Esophagus (tissue), 2 donors: Measurements from ENCODE around the gene TNIP3. TPM values are rescaled to one million over a fixed set of nuclear protein-coding genes. Genes with fewer than 3 reads are reported as not detected.
"Not testable (repeated sequence)": the region's sequence is repeated elsewhere in the genome, so short reads cannot be mapped to it uniquely, and the experiment has no call there.

ENCODE experiments used
- H3K27ac ChIP-seq, 2 donors: one replicate each; pipeline ENCODE4 v1.5.1; 2013; ENCODE audit warnings: low read depth in 2 of 2, mild to moderate bottlenecking in 2 of 2, inconsistent platforms in 1 of 2, low read length in 1 of 2, moderate library complexity in 1 of 2
- H3K27me3 ChIP-seq, 2 donors: one replicate each; pipeline ENCODE4 v1.6.1; 2013; ENCODE audit warnings: low read length in 2 of 2, control low read depth in 1 of 2, mild to moderate bottlenecking in 1 of 2; ENCODE audit not compliant: insufficient read depth in 2 of 2, control insufficient read depth in 1 of 2
- H3K36me3 ChIP-seq, 2 donors: one replicate each; pipeline ENCODE4 v1.6.1; 2013; ENCODE audit warnings: low read length in 1 of 2; ENCODE audit not compliant: control insufficient read depth in 2 of 2, insufficient read depth in 2 of 2
- H3K4me1 ChIP-seq, 2 donors: one replicate each; pipeline ENCODE4 v1.6.1; 2013; ENCODE audit warnings: low read length in 1 of 2; ENCODE audit not compliant: control insufficient read depth in 2 of 2, insufficient read depth in 2 of 2
- H3K4me3 ChIP-seq, 2 donors: one replicate each; pipeline ENCODE4 v1.5.1; 2013; ENCODE audit warnings: low read length in 2 of 2, mild to moderate bottlenecking in 2 of 2, low read depth in 1 of 2, moderate library complexity in 1 of 2
- H3K9me3 ChIP-seq, 2 donors: one replicate each; pipeline ENCODE4 v1.6.1; 2013; ENCODE audit warnings: mild to moderate bottlenecking in 2 of 2, low read depth in 1 of 2, low read length in 1 of 2, moderate library complexity in 1 of 2; ENCODE audit not compliant: control insufficient read depth in 2 of 2, insufficient read depth in 1 of 2
- WGBS, 2 donors: extraction: QIAGEN DNeasy Blood & Tissue Kit; methylation state at CpG; one replicate each; pipeline ENCODE4 v1.1.7; 2013; 5-methylcytosine and 5-hydroxymethylcytosine counted together
- polyA plus RNA-seq, 2 donors: library from polyadenylated mRNA; stranded (reverse); fragments of 200-250 nt; gene quantifications; one replicate each; pipeline ENCODE4 v1.2.3, GENCODE V29; 2013
- donor health status: healthy with polysubstance abuse.
- donor health status: Bipolar disorder and iron deficiency.

Gene TNIP3
- polyA plus RNA-seq = under 1 TPM in 1 of 2 donors, not detected in 1; 0.06 TPM

GRCh38 chr4:121164291-121164690 lies at the start of gene TNIP3:
Gene TNIP3 (minus strand): TSS chr4:121164321. CDS start chr4:121164125, 196 bp downstream.
- H3K4me3 ChIP-seq = no peak within 1 kb of the TSS
- 36 to 51% methylated on average over 4 of the region's 4 CpGs for WGBS, 2 donors
- no peaks in the 10 kb centered on the region for H3K9me3 ChIP-seq
- no peaks in the 10 kb centered on the region for H3K27me3 ChIP-seq
- H3K27ac ChIP-seq = no peak within 1 kb of the TSS
- no peaks in the 10 kb centered on the region for H3K4me1 ChIP-seq
- no peaks in the 10 kb centered on the region for H3K36me3 ChIP-seq

GRCh38 chr4:121212806-121213205 lies 48.7 kb upstream of the TNIP3 start:
- H3K9me3 ChIP-seq = no peaks in the 10 kb centered on the region
- WGBS, 2 donors = 50 to 52% methylated on average over 2 of the region's 2 CpGs
- H3K27ac ChIP-seq = no peak overlapping the region
- no peaks in the 10 kb centered on the region for H3K27me3 ChIP-seq
- no peak overlapping the region for H3K4me3 ChIP-seq
- no peaks in the 10 kb centered on the region for H3K4me1 ChIP-seq
- no peaks in the 10 kb centered on the region for H3K36me3 ChIP-seq

GRCh38 chr4:121209171-121209570 lies 45.0 kb upstream of the TNIP3 start:
- Histone ChIP-seq H3K4me3 (no peak overlapping the region), H3K4me1 (no peaks in the 10 kb centered on the region), H3K36me3 (no peaks in the 10 kb centered on the region), H3K27me3 (no peaks in the 10 kb centered on the region), H3K27ac (no peak overlapping the region), H3K9me3 (no peaks in the 10 kb centered on the region)
- WGBS, 2 donors = 82 to 85% methylated on average over 1 of the region's 1 CpG

- H3K27me3 ChIP-seq = no peaks in the 10 kb centered on the region
- 86 to 87% methylated on average over 4 of the region's 4 CpGs for WGBS, 2 donors
Measured at GRCh38 chr4:121208244-121209007, 44.3 kb upstream of the TNIP3 start.

GRCh38 chr4:121205777-121206176 lies 41.7 kb upstream of the TNIP3 start:
- not testable (repeated sequence) for H3K9me3 ChIP-seq, H3K36me3 ChIP-seq, H3K27me3 ChIP-seq, H3K4me3 ChIP-seq, H3K27ac ChIP-seq, H3K4me1 ChIP-seq
- 76 to 89% methylated on average over 3 of the region's 3 CpGs for WGBS, 2 donors

More at GRCh38 chr4:121208244-121209007, 44.3 kb upstream of the TNIP3 start:
- H3K27ac ChIP-seq = no peak overlapping the region
- H3K36me3 ChIP-seq = no peaks in the 10 kb centered on the region
- no peaks in the 10 kb centered on the region for H3K9me3 ChIP-seq
- H3K4me3 ChIP-seq = no peak overlapping the region
- no peaks in the 10 kb centered on the region for H3K4me1 ChIP-seq

- H3K4me3 ChIP-seq = no peak overlapping the region
- no peak overlapping the region for H3K27ac ChIP-seq
- no peaks in the 10 kb centered on the region for H3K27me3 ChIP-seq
- peaks cover 0 to 2% of the 10 kb centered on the region in 2 donors for H3K4me1 ChIP-seq
- no peaks in the 10 kb centered on the region for H3K36me3 ChIP-seq
- WGBS, 2 donors = 68 to 73% methylated on average over 3 of the region's 3 CpGs
- no peaks in the 10 kb centered on the region for H3K9me3 ChIP-seq
Measured at GRCh38 chr4:121200795-121201472, 36.8 kb upstream of the TNIP3 start.

- no peak overlapping the region for H3K4me3 ChIP-seq
- no peaks in the 10 kb centered on the region for H3K36me3 ChIP-seq
- no peaks in the 10 kb centered on the region for H3K27me3 ChIP-seq
- no peaks in the 10 kb centered on the region for H3K9me3 ChIP-seq
- 54 to 61% methylated on average over 10 of the region's 10 CpGs for WGBS, 2 donors
- peaks cover 0 to 2% of the 10 kb centered on the region in 2 donors for H3K4me1 ChIP-seq
- H3K27ac ChIP-seq = no peak overlapping the region
Measured at GRCh38 chr4:121199742-121200561, 35.8 kb upstream of the TNIP3 start.

GRCh38 chr4:121198251-121198650 lies 34.1 kb upstream of the TNIP3 start:
- Histone ChIP-seq H3K27ac (no peak overlapping the region), H3K36me3 (no peaks in the 10 kb centered on the region), H3K4me3 (no peak overlapping the region), H3K9me3 (no peaks in the 10 kb centered on the region), H3K27me3 (no peaks in the 10 kb centered on the region), H3K4me1 (peaks cover 0 to 2% of the 10 kb centered on the region in 2 donors)

- Histone ChIP-seq H3K4me1 (peaks cover 0 to 2% of the 10 kb centered on the region in 2 donors), H3K4me3 (no peak overlapping the region), H3K9me3 (no peaks in the 10 kb centered on the region), H3K27me3 (no peaks in the 10 kb centered on the region), H3K36me3 (no peaks in the 10 kb centered on the region), H3K27ac (no peak overlapping the region)
- WGBS, 2 donors = 48 to 49% methylated on average over 2 of the region's 2 CpGs
Measured at GRCh38 chr4:121195649-121196048, 31.5 kb upstream of the TNIP3 start.
